Liver (tissue), 3 donors: ENCODE data around the gene FEV.

ENCODE experiments used
- EGR1 ChIP-seq, 2 donors: IDR thresholded peaks; 2 replicates each; pipeline ENCODE4 v1.6.1; 2016 to 2018; ENCODE audit warnings: antibody characterized with exemption in 2 of 2, low read depth in 2 of 2
- GABPA ChIP-seq, 2 donors: IDR thresholded peaks in 1 of 2; conservative IDR thresholded peaks in 1 of 2; 2 replicates each; pipeline ENCODE4 v1.6.1; 2016; ENCODE audit warnings: antibody characterized with exemption in 2 of 2, mild to moderate bottlenecking in 1 of 2, moderate library complexity in 1 of 2
- JUND ChIP-seq, 2 donors: IDR thresholded peaks; 2 replicates each; pipeline ENCODE4 v1.6.1; 2016; ENCODE audit warnings: antibody characterized with exemption in 2 of 2
- RAD21 ChIP-seq, 2 donors: IDR thresholded peaks; 2 replicates each; pipeline ENCODE4 v1.6.1; 2016; ENCODE audit warnings: antibody characterized with exemption in 2 of 2, mild to moderate bottlenecking in 2 of 2
- TF ChIP-seq, protein P1 (sequence below): fragments of 150-350 bp; IDR thresholded peaks from 2 replicates; pipeline ENCODE4 v1.5.1; 2017; ENCODE audit warnings: improper control_type of control experiment, low read depth, low read length; ENCODE audit not compliant: missing input control
- TF ChIP-seq, protein P2 (sequence below): IDR thresholded peaks from 2 replicates; pipeline ENCODE4 v1.6.1; 2016; ENCODE audit warnings: antibody characterized with exemption
- donor health status: healthy.
- donor health status: healthy.

DNA sequence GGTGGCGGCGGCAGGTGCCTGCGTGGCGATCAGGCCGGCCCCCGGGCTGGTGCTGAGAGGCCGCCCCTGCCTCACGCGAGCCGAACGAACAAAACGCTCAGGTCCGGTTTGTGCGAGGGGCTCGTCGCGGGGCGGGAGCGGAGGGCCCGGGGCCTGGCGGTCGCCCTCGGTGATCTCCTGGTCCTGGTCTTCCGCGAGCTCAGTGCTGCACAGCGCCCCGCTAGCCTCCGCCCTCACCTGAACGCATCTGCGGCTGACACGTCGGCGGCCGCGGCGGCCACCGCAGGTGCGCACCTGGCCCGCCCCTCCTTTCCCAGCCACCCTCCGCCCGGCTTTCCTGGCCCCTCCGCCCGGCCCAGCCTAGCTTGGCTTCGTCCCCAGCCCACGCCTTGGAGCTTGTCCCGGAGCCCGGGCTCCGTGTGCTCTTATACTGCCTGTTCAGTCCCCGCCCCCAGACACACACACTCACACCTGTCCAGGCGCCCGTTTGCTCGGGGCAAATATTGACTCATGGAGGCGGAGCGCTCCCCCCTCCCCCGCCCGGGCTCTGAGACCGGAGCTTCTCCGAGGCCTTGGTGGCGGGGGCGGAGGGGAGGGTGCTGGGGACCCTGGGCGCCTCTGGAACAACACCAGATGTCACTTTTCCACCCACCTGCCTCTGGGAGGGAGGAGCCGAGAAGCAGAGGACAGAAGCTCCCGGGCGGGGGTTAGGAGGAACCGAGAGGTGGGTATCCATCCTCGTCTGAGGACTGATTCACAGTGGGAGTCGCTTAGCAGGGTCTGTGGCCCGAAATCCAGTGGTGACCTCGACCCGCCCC lies 16.8 kb upstream of the FEV start:
- TF ChIP-seq, protein P1, sequence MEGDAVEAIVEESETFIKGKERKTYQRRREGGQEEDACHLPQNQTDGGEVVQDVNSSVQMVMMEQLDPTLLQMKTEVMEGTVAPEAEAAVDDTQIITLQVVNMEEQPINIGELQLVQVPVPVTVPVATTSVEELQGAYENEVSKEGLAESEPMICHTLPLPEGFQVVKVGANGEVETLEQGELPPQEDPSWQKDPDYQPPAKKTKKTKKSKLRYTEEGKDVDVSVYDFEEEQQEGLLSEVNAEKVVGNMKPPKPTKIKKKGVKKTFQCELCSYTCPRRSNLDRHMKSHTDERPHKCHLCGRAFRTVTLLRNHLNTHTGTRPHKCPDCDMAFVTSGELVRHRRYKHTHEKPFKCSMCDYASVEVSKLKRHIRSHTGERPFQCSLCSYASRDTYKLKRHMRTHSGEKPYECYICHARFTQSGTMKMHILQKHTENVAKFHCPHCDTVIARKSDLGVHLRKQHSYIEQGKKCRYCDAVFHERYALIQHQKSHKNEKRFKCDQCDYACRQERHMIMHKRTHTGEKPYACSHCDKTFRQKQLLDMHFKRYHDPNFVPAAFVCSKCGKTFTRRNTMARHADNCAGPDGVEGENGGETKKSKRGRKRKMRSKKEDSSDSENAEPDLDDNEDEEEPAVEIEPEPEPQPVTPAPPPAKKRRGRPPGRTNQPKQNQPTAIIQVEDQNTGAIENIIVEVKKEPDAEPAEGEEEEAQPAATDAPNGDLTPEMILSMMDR, result no peak
- TF ChIP-seq, protein P2, sequence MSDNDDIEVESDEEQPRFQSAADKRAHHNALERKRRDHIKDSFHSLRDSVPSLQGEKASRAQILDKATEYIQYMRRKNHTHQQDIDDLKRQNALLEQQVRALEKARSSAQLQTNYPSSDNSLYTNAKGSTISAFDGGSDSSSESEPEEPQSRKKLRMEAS, result no peak
- peak in 1 of 2 donors; percentile 48 for TF ChIP-seq JUND (IDR thresholded peaks at IDR 0.05)
- peak in 1 of 2 donors; percentile 37 for TF ChIP-seq GABPA (IDR thresholded peaks at IDR 0.05 in 1 of 2, conservative IDR thresholded peaks at IDR 0.05 in 1 of 2)
- TF ChIP-seq RAD21 (IDR thresholded peaks at IDR 0.05), result no peak
- TF ChIP-seq EGR1 (IDR thresholded peaks at IDR 0.05; ENCODE audit: low read depth in 2 of 2), result peak; percentile 93 to 99
